HCT116 (cell line): Measurements from ENCODE around the gene UVRAG. TPM values are rescaled to one million over a fixed set of nuclear protein-coding genes. Genes with fewer than 3 reads are reported as not detected.

ENCODE experiments used
- ATAC-seq: fragments of 200-7000 bp; cut with Tn5 transposase; 2 replicates; pipeline ENCODE4 v1.9.1; 2020; ENCODE audit warnings: mild to moderate bottlenecking, moderate library complexity
- BruUV-seq: library from RNA; stranded (reverse); fragments of 400-500 nt; replicated peaks from 2 replicates; lab custom pipeline; 2021; lab: Mats Ljungman, UMichigan
- CTCF ChIA-PET: fragments of 300-600 bp; sonication (Branson Sonifier 250); formaldehyde crosslinking; loops from one replicate; lab custom pipeline; 2021; ENCODE audit warnings: antibody characterized with exemption; lab: Charles Lee
- POLR2A ChIA-PET: fragments of 300-600, 350-600 bp; sonication (Branson Sonifier 250); formaldehyde crosslinking; loops from one replicate; lab custom pipeline; 2021; ENCODE audit warnings: antibody characterized with exemption; lab: Charles Lee
- RAD21 ChIA-PET, 2 experiments: fragments of 300-600 bp; sonication (Branson Sonifier 250); formaldehyde crosslinking; loops; one replicate each; lab custom pipeline; 2023; ENCODE audit warnings: low total read pairs in 2 of 2; ENCODE audit not compliant: uncharacterized antibody in 2 of 2, unreplicated experiment in 2 of 2, low non-redundant PET in 1 of 2; lab: Charles Lee
- DNase-seq: peaks from one replicate; pipeline ENCODE4 v3.0.0-alpha.2; 2010; ENCODE audit warnings: low read depth, low spot score
- H2AFZ ChIP-seq: fragments of 200-600 bp; shearing (Covaris generic), sonication (generic); 2 replicates; pipeline ENCODE4 v1.6.1; 2017; ENCODE audit warnings: low read depth, mixed run types, mixed read lengths, antibody characterized with exemption, low read length; ENCODE audit not compliant: poor library complexity, severe bottlenecking
- H3K27ac ChIP-seq: 2 replicates; pipeline ENCODE4 v1.5.1; 2012; ENCODE audit warnings: low read depth, low read length
- H3K27me3 ChIP-seq: fragments of 200-600 bp; sonication (generic); 2 replicates; pipeline ENCODE4 v1.6.1; 2016; ENCODE audit warnings: mixed run types, low read length, mixed read lengths; ENCODE audit not compliant: insufficient read depth
- H3K36me3 ChIP-seq, 2 experiments: fragments of 200-500 bp in 1 of 2; fragments of 200-600 bp in 1 of 2; sonication (Bioruptor generic) in 1 of 2; sonication (generic) in 1 of 2; 2 replicates each; pipeline versions ENCODE4 v1.5.1 to v1.6.1; 2014 to 2016; ENCODE audit warnings: low read length in 2 of 2, inconsistent platforms in 1 of 2, mixed read lengths in 1 of 2, mixed run types in 1 of 2; ENCODE audit not compliant: insufficient read depth in 2 of 2, control insufficient read depth in 1 of 2
- H3K4me1 ChIP-seq, 2 experiments: fragments of 200-600 bp in 1 of 2; sonication (generic) in 1 of 2; 2 replicates each; pipeline versions ENCODE4 v1.5.1 to v1.6.1; 2012 to 2017; ENCODE audit warnings: low read length in 2 of 2, inconsistent platforms in 1 of 2, mild to moderate bottlenecking in 1 of 2, mixed read lengths in 1 of 2, mixed run types in 1 of 2, moderate library complexity in 1 of 2; ENCODE audit not compliant: insufficient read depth in 2 of 2, control insufficient read depth in 1 of 2
- H3K4me2 ChIP-seq: fragments of 200-600 bp; sonication (generic); 2 replicates; pipeline ENCODE4 v1.6.1; 2017; ENCODE audit warnings: mixed run types, low read length, mixed read lengths
- H3K4me3 ChIP-seq, 2 experiments: fragments of 200-600 bp in 1 of 2; sonication (generic) in 1 of 2; replicated peaks in 1 of 2; 2 replicates each; pipeline ENCODE4 v1.5.1; 2011 to 2016; ENCODE audit warnings: low read length in 2 of 2, control low read depth in 1 of 2, low read depth in 1 of 2, mild to moderate bottlenecking in 1 of 2, mixed read lengths in 1 of 2, mixed run types in 1 of 2
- H3K79me2 ChIP-seq: fragments of 200-600 bp; sonication (generic); 2 replicates; pipeline ENCODE4 v1.6.1; 2017; ENCODE audit warnings: mild to moderate bottlenecking, mixed run types, low read length, moderate library complexity, mixed read lengths; ENCODE audit not compliant: insufficient read depth
- H3K9ac ChIP-seq: fragments of 200-600 bp; sonication (generic); 2 replicates; pipeline ENCODE4 v1.6.1; 2016; ENCODE audit warnings: low read length, mixed read lengths
- H3K9me2 ChIP-seq: fragments of 200-600 bp; sonication (generic), shearing (Covaris generic); 2 replicates; pipeline ENCODE4 v1.6.1; 2017; ENCODE audit warnings: mixed run types, mild to moderate bottlenecking, moderate library complexity; ENCODE audit not compliant: insufficient read depth
- H3K9me3 ChIP-seq, 2 experiments: fragments of 200-500 bp in 1 of 2; fragments of 200-600 bp in 1 of 2; sonication (Bioruptor generic) in 1 of 2; sonication (generic) in 1 of 2; 2 replicates each; pipeline ENCODE4 v1.6.1; 2014 to 2017; ENCODE audit warnings: low read length in 2 of 2, mixed read lengths in 2 of 2, inconsistent platforms in 1 of 2, low read depth in 1 of 2, mild to moderate bottlenecking in 1 of 2, mixed run types in 1 of 2, moderate library complexity in 1 of 2; ENCODE audit not compliant: control insufficient read depth in 1 of 2, insufficient read depth in 1 of 2
- H4K20me1 ChIP-seq: fragments of 200-600 bp; sonication (generic), shearing (Covaris generic); 2 replicates; pipeline ENCODE4 v1.6.1; 2017; ENCODE audit warnings: mixed run types, mild to moderate bottlenecking, moderate library complexity; ENCODE audit not compliant: insufficient read depth
- ATF3 ChIP-seq: IDR thresholded peaks from 2 replicates; pipeline ENCODE4 v1.6.1; 2012
- CBX3 ChIP-seq: IDR thresholded peaks from 2 replicates; pipeline ENCODE4 v1.6.1; 2012; ENCODE audit warnings: low read depth
- CEBPB ChIP-seq: IDR thresholded peaks from 2 replicates; pipeline ENCODE4 v1.6.1; 2012; ENCODE audit warnings: low read depth
- ELF1 ChIP-seq: IDR thresholded peaks from 2 replicates; pipeline ENCODE4 v1.6.1; 2012; ENCODE audit warnings: low read depth, borderline replicate concordance
- EZH2phosphoT487 ChIP-seq: fragments of 200-600 bp; IDR thresholded peaks from 2 replicates; pipeline ENCODE4 v1.6.1; 2018; ENCODE audit warnings: antibody characterized with exemption, borderline replicate concordance
- FOSL1 ChIP-seq: IDR thresholded peaks from 2 replicates; pipeline ENCODE4 v1.6.1; 2012; ENCODE audit warnings: low read depth
- JUND ChIP-seq: IDR thresholded peaks from 2 replicates; pipeline ENCODE4 v1.6.1; 2012
- POLR2A ChIP-seq: IDR thresholded peaks from 2 replicates; pipeline ENCODE4 v1.7.0; 2011; ENCODE audit warnings: borderline replicate concordance; ENCODE audit not compliant: insufficient read depth, insufficient read length; ENCODE audit errors: extremely low read depth
- POLR2AphosphoS5 ChIP-seq: IDR thresholded peaks from 2 replicates; pipeline ENCODE4 v1.6.1; 2011; ENCODE audit warnings: mild to moderate bottlenecking, low read depth, low read length, moderate library complexity
- REST ChIP-seq: IDR thresholded peaks from 2 replicates; pipeline ENCODE4 v1.6.1; 2012; ENCODE audit warnings: low read depth
- SIN3A ChIP-seq: IDR thresholded peaks from 2 replicates; pipeline ENCODE4 v1.6.1; 2012; ENCODE audit warnings: low read depth
- SRF ChIP-seq: IDR thresholded peaks from 2 replicates; pipeline ENCODE4 v1.6.1; 2012; ENCODE audit warnings: low read depth
- ZFX ChIP-seq: fragments of 450-650 bp; IDR thresholded peaks from 2 replicates; pipeline ENCODE4 v1.6.1; 2017
- intact Hi-C: fragments of 100-400 bp; cut with micrococcal nuclease; formaldehyde crosslinking; loops from 2 replicates; pipeline ENCODE4 v1.10.0; 2022
- total RNA-seq: library from RNA; stranded (reverse); gene quantifications from one replicate; pipeline ENCODE4 v1.2.1, GENCODE V29; 2021; ENCODE audit not compliant: unreplicated experiment

UVRAG gene
- total RNA-seq, 1 experiment from 2014 or later = 12.3 TPM

DNA sequence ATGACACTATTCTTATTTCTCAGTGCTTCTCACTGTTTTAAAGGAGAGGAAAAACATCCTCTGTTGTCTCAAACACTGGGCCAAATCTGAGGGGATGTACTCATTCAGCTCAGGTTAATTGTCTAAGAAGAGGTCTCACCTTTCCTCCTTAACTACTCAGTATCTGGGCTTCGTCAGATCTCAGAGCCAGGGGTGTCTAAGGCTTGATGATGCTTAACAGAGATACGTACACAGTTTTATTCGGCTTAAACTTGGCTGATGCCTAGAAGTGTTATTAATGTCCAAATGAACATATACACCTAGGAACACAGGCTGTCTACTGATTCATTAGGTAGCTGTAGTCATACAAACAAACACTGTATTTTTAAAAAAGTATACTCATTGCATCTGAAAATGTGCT is 85.8 kb downstream of the UVRAG start (continued):
- no peak for TF ChIP-seq REST

DNA sequence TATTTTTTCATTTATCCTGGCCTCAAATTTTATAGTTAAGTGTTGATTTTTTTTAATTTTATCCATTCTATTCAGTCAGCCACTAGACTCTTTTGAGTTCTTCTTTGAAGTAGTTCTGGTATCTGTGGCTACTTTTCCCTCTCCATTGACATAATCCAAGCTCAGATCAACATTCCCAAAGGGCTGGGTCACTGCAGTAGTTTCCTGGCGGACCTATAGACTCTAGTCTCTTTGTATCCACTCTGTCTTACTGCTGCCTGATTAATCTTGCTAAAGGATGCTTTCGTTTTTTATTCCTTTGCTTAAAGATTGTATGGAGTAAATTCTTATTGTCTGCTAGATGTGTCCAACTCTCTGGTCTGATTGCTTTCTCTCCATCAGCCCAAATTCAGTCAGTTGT is 87.6 kb downstream of the UVRAG start:
- Histone ChIP-seq H3K36me3 (no peaks in the 10 kb centered on the region), H3K4me2 (no peak overlapping the region), H3K9ac (no peak overlapping the region), H3K27me3 (no peaks in the 10 kb centered on the region), H4K20me1 (no peaks in the 10 kb centered on the region), H3K4me1 (no peaks in the 10 kb centered on the region), H3K27ac (no peak overlapping the region), H3K9me3 (no peaks in the 10 kb centered on the region), H3K79me2 (no peaks in the 10 kb centered on the region), H3K9me2 (no peaks in the 10 kb centered on the region), H2AFZ (no peak overlapping the region), H3K4me3 (no peak overlapping the region)
- no TSS peak for BruUV-seq
- CTCF ChIA-PET = interaction anchor here (0.8 to 3.9 kb wide), 2 partner anchors 249 to 416 kb away, joined by 3 to 17 read pairs; no protein-coding TSS in a partner anchor
- no peak for DNase-seq
- RAD21 ChIA-PET = no interaction called here
- no peak for ATAC-seq
- TF ChIP-seq EZH2phosphoT487 (no peak), JUND (no peak), SRF (no peak), POLR2A (no peak), SIN3A (no peak), REST (no peak), ATF3 (no peak), ELF1 (no peak), FOSL1 (no peak), ZFX (no peak), POLR2AphosphoS5 (no peak), CBX3 (no peak), CEBPB (no peak)
- POLR2A ChIA-PET = no interaction called here
- intact Hi-C loops = no loop called here
